Embryonic facial prominence (tissue), 1 donor: ENCODE results near the gene ADORA3.

Experiments used
- DNase-seq: peaks from one replicate; pipeline ENCODE4 v3.0.0-alpha.2; 2016; ENCODE audit errors: extremely low spot score

Gene ADORA3

GRCh38 chr1:111475701-111476100 lies 27.7 kb downstream of the ADORA3 start:
- no peak for DNase-seq

- no peak for DNase-seq
Observed at GRCh38 chr1:111474521-111474920, 28.9 kb downstream of the ADORA3 start.

- no peak for DNase-seq
Observed at GRCh38 chr1:111474106-111474505, 29.3 kb downstream of the ADORA3 start.

- DNase-seq, result no peak
Observed at GRCh38 chr1:111471538-111471937, 31.9 kb downstream of the ADORA3 start.

GRCh38 chr1:111471012-111471411 lies 32.4 kb downstream of the ADORA3 start:
- no peak for DNase-seq

GRCh38 chr1:111470596-111470995 lies 32.8 kb downstream of the ADORA3 start:
- DNase-seq, result no peak

- no peak for DNase-seq
Observed at GRCh38 chr1:111469539-111469938, 33.9 kb downstream of the ADORA3 start.

- no peak for DNase-seq
Observed at GRCh38 chr1:111468717-111469100, 34.7 kb downstream of the ADORA3 start.

- no peak for DNase-seq
Observed at GRCh38 chr1:111467865-111468716, 35.3 kb downstream of the ADORA3 start.

GRCh38 chr1:111466480-111466879 lies 37.0 kb downstream of the ADORA3 start:
- no peak for DNase-seq

GRCh38 chr1:111465754-111466153 lies 37.7 kb downstream of the ADORA3 start:
- no peak for DNase-seq

- DNase-seq, result no peak
Observed at GRCh38 chr1:111463029-111463683, 40.3 kb downstream of the ADORA3 start.

- no peak for DNase-seq
Observed at GRCh38 chr1:111462370-111463028, 40.9 kb downstream of the ADORA3 start.

- no peak for DNase-seq
Observed at GRCh38 chr1:111461765-111462164, 41.7 kb downstream of the ADORA3 start.

GRCh38 chr1:111455642-111456031 lies 47.8 kb downstream of the ADORA3 start:
- no peak for DNase-seq

- DNase-seq, result no peak
Observed at GRCh38 chr1:111454859-111455641, 48.4 kb downstream of the ADORA3 start.

- DNase-seq, result no peak
Observed at GRCh38 chr1:111453706-111454105, 49.7 kb downstream of the ADORA3 start.

- no peak for DNase-seq
Observed at GRCh38 chr1:111452581-111452980, 50.9 kb downstream of the ADORA3 start.

GRCh38 chr1:111450185-111450584 lies 53.2 kb downstream of the ADORA3 start:
- no peak for DNase-seq

- DNase-seq, result no peak
Observed at GRCh38 chr1:111449703-111450017, 53.8 kb downstream of the ADORA3 start.
